NCI-H82 treated with DMSO at 0.1 percent for 48 hours (cell line): ENCODE results near the gene GFOD1.

Experiments
- DNase-seq: peaks from one replicate; lab custom pipeline; 2025; ENCODE audit not compliant: unreplicated experiment; lab: John Stamatoyannopoulos, UW

Gene GFOD1

DNA sequence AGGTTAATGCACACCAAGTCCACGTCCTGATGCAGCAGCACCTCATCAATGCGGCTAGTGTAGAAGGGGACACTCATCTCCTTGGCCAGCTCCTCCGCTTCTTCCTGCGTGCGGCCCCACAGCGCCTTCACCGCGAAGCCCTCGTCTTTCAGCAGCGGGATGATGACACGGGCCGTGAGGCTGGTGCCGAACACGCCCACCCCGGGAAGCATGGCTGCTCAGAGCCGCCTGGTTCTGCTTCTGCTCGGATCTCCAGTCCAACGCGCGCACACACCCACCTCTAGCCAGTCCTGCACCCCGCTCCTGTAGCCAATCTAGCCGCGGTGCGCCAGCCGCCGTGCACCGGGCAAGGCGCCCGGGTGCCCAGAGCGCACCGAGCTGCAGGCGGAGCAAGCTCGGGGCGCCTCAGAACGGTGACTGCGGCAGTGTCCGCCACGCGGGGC, 700 bp downstream of the GFOD1 start:
- DNase-seq: no peak

DNA sequence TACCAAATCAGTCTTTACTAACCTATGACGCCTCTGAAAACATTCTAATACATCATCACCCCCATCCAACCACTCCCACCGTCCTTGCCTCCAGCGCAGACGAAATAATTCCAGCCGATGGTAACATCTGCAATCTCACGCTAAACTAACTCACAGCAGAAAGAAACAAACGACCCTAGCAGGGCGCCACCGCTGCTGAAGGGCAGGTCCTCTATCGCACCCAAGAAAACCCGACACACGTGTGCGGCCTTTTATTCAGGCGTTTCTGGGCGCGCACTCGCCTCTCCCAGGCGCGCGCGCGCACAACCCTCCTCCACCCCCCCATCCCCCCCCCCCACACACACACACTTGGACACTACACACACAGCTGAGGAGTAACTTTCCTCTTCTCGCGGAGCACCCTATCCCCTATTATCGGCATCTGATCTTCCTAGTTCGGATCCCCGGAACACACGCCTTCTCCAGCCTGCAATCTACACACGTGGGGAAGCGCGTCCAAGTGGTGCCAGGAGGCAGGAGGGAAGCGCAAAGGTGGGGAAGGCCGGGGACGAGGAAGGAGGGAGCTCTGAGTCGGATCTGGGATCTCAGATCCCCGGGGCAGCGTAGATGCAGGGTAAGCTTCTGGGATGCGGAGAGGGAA, 1.4 kb downstream of the GFOD1 start:
- peak; percentile 34 for DNase-seq

DNA sequence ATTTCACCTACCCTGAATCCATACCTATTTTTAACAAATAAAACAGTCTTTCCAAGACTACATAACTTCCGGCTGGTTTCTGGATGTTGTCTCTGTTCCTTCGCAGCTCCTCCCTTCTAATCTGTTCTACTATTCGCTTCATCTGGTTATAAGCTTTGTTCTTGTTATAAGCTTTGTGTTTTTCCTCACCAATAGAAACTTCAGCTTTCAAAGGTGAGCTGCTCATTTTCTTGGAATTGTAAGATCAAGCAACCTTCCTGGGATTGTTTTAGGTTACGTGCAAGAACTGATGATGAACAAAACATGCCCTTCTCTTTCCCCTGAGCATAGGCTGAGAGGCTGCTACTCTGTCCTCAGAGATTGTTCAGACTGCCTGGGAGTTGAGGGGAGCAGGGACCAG, 2.1 kb downstream of the GFOD1 start:
- no peak for DNase-seq

DNA sequence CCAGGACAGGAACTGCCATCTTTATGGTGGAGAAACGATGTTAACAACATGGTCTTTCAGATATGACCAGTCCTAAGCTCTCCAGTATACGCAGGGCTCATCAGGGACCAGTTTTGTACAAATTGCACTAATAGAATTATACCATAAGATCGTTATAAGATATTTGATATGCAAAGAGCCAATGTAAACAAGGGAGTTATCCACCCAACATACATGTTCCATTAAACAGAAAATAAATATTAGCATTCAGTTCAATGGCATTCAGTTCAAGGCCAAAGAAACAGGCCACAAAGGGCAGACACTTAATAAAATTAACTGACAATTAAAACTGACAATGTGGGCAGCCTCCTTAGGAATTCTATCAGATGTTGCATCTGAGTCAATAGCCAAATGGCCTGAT, 2.6 kb downstream of the GFOD1 start:
- DNase-seq: no peak

DNA sequence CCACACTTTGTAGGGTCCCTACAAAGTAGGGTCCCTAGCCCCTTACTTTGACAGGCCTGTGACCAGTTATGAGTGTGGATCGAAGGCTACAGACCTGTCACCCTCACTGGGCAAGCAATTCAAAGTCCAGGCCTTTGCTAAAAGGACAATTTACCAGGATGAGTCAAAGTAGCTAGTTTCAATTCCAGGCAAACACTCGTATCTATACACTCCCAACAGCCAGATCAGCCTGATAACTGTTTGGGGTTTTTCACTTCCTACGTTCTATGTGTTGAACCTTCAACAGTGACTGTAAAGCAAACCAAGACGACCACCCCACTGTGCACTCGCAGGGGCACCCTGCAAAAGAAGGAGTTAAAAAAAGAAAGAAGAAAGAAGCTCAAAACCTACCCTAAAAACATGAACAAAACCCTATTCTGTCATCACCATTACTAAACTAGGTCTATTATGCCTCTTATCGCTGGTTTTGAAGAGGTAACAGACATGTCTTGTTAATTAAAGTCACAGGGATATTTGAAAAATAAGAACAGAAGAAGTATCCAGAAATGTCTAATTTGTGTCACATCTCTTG, 3.2 kb downstream of the GFOD1 start:
- DNase-seq: no peak

DNA sequence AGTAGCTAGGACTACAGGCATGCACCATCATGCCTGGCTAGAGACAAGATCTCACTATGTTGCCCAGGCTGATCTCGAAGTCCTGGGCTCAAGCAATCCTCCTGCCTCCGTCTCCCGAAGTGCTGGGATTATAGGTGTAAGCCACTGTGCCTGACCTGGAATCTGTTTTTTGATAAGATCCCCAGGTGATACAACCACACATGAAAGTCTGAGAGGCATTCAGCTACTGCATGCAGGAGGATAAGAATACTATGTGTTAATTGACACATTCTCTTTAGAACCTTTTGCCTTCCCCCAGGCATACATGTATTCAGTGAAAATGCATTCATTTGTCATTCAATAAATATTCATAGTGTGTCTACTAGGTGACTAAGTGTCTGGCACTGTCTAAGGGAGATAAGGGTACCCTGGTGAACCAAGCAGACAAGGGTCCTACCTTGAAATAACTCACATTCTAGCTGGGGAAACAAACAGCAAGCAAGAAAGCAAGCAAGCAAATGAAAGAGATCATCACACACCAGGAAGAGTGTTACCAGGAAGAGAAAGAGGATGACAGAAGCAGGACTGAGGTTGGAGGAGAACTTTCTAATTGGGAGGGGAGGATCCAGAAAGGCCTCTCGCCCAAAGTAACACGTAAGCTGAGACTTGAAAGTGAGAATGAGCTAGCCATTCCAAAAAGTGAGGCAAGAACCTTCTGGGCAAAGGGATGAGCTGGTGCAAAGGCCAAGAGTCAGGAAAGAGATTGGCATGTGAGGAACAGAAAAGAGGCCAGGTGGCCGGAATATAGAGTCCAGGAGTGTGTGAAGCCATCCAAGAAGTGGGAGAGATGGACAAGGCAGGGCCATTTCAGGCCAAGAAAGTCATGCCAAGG, 6.5 kb downstream of the GFOD1 start:
- no peak for DNase-seq

DNA sequence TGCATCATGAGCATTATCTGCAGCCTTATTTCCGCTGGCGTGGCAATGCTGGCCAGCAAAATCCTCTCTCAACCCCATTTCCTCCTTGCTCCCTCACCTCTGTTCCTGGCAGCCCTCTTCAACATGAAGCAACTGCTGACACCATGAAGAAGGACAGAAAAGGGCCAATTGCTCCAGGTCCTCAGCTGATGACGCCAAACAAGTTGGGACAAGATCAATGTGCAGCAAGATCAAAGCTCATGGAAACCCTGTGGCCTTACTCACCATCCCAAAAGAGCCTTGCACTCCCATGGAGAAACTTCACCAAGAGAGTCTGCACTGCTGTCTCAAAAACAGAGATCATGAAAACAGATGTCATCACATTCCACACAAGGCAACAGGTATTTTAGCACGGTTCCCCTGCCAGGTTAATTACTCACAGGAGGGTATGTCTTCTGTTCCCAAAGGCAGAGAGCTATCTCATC, 7.4 kb downstream of the GFOD1 start:
- DNase-seq: no peak

DNA sequence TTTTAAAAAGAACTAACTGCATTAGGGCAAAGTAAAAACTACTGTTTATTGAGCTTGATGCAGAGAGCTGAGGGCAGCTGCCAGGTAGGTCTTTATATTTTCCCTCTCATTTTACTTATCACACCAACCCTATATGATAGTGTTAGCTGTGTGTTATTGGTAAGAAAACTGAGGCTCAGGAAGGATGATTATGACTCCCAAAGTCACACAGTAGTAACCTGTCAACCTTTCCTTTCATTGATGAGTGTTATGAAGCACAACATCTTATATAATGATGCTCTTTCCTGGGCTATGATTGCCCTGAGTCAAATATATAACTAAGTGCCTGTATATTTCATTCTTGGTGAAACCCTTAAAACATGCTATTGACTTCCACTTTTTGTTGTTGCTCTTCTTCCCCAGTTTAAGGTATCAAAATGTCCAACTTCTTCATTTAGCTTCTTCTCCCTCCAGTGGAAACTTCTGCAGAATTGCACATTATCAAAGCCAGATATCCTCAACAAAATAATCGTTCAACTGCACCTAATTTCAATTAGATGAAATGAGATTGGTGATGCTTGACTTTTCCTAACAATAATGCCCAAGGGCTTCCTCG, 8.1 kb downstream of the GFOD1 start:
- no peak for DNase-seq

DNA sequence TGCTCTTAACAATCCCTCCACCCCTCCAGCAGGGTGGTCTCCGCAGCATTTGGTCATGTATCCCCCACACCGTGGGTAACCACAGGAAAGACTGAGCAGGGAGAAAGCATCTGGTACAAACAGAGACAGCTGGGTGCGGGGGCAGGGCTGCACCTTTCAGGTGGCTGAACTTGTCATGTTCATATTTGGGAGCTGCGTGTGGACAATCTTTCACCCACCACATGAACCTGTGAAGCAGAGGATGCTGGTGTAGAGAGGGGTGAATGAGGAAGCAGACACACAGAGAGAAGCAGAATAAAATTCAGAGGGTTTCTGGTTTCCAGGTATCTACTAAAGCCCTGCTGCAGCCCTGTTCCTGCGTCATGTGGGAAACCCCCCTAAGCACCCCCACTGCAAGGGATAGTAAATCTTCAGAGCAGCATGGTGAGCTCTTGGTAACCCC, 8.9 kb downstream of the GFOD1 start:
- no peak for DNase-seq

DNA sequence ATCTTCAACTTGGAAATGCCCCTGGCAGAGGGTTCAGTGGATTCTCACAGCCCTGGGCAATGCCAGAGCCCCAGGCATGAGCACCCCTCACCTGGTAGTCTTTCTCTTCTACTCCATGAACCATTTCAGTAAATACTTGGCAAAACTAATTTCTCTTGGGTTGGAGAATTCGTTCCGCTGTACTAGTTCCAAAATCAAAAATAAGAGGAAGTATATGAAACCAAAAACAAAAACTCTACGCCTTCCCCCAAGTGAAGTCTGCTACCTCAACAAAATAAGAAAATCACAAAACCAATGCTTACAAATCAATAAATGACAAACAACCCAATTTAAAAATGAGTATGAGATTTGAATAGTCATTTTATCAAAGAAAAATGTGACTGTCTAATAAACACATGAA, 12.6 kb downstream of the GFOD1 start:
- DNase-seq: no peak

DNA sequence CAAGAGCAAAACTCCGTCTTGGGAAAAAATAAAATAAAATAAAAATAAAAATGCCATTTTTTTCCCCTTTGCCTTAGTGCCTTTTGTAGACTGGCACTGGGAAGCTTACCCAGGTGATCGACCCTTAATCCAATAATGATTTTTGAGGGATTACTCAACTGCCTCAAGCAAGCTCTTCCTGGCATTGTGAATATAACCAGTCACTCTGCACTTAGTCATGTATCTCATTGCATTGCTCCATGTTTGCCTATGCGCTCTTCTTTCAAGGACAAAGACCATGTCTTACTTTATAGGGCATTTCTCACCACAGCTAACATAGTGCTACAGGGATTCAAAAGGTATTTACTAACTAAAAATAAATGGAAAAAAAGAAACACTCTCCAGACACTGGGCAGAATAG, 13.0 kb downstream of the GFOD1 start:
- DNase-seq: no peak

DNA sequence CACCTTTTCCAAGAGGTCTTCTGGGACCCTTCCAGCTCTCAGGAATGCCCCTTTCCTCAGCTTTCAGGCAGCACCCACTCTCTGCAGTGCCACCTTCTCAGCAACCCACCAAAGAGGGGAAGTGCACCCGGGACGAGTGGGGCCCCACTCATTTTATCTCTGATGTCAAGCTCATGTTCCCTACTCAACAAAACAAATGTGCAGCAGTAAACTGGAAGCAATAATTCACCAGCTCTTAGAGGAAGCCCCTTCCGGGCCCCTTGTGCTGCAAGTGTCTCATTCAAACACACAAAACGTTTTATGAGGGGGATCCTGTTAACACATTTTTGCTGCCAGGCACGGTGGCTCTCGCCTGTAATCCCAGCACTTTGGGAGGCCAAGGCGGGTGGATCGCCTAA, 13.6 kb downstream of the GFOD1 start:
- DNase-seq: no peak

DNA sequence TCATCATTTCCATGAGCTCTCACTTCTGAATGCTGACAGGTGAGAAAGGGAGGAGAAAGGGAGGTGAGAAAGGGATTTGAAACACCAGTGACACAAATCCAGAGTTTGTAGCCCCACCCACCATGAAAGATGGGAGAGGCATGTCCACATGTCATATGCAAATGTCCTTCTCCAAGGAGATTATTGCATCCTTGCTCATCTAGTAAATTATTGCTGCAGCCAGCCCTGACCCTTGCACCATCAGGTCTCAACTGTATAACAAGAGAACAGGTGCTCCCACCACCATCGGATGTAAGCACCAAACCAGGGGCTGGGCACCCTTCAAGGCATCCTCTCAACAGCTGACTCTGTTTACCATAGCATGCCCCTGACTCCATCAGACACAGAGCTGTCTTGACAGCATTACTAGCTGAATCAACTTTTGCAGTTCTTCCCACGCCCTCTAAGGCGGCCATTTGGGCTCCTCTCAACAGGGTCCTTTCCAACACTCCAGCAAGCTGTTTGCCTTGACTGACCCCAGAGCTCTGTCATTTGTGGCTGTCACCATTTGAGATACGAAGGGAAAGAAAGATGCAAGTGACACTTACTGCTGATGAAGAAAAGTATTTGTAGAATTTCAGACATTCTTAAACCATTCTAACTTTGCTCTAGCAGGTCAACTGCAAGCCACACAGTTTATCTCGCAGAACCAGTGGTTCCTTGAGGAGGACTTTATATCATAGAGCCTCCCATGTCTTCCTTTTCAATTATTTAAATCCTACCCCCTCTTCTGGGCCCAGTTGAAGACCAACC, 14.2 kb downstream of the GFOD1 start:
- no peak for DNase-seq

DNA sequence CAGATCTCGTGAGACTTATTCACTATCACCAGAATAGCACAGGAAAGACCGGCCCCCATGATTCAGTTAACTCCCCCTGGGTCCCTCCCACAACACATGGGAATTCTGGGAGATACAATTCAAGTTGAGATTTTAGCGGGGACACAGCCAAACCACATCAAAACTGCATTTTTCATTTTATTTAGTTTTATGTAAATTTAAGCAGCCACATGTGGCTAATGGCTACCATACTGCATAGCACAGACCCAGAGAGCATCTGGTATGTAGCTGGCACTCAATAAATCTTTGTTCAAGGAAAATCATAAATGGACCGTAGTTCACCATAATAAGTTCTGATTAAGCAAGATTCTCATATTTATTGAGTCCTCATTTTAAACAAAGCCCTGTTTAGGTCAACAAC, 15.3 kb downstream of the GFOD1 start:
- no peak for DNase-seq

DNA sequence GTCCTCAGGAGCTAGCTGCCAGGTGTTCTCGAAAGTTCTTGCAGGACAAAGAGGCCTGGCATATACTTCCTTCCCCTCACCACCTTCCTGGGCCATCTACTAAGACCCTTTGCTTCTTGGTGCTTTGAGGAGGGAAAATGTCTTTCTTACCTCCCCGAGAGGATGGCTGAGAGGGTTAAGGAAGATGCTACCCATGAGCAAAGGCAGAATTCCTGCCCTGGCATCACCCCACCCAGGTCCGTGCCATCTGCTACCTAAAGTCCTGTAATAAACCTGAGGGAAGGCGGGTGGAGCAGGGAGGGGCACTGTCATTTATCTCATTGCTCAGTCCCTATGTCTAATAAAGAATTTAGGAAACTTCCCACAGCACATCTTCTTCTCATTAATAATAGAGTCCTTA, 16.2 kb downstream of the GFOD1 start:
- DNase-seq: no peak

DNA sequence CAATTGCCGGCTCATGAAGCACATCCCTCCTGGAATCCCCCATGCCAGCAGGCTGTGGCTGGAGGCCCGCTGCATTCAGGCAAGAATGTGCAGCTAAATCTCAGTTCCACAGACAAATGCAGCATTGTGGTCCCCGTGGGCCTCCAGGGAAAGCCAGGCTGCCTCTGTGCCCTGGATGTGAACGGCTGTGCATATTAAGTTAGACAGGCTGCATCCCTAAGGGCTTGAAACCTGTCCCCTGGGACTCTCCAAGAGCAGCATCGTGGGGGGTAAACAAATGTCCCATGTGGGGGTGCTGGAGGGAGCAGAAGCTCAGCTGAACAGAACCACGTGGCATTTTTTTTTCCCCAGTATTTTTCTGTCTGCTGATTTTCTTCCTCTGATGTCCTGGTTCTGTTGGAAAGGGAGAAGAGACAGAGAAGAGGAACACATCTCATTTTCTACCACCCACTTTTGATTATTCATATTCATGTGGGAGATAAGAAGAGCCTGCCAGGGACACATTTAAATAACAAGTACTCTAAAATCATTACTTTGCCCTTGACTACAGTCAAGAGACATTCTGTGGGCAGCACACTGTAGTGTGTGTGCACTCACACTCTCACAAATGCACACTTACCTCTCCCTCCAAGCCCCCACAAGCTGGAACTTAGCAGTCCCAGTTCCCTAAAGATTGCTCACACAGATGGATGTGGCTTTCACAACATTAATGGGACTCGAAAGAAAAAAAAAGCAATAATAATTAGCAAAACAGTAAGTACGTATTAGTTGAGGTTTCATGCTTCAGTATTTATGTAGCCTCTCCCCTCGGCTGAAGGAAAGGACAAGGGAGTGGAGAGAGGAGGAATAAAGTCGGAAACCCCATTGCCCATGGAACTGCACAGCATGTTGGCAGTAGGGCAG, 16.9 kb downstream of the GFOD1 start:
- no peak for DNase-seq

DNA sequence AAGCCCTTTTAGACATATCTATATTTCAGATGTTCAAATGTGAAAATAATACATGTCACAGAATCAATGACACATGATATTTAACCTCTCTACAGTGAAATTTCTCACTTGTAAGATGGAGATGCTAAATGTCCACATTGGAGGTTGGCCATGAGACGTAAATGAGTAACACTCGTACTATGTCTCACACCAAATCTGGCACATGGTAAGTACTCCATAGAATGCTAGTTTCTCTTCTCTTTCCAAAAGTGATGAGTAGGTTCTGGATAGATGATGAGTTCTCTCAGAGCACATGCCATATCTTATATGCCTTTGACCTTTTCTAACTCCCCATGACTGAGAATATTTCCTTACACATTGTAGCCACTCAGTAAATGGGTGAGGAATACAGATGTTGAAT, 17.7 kb downstream of the GFOD1 start:
- DNase-seq: no peak

DNA sequence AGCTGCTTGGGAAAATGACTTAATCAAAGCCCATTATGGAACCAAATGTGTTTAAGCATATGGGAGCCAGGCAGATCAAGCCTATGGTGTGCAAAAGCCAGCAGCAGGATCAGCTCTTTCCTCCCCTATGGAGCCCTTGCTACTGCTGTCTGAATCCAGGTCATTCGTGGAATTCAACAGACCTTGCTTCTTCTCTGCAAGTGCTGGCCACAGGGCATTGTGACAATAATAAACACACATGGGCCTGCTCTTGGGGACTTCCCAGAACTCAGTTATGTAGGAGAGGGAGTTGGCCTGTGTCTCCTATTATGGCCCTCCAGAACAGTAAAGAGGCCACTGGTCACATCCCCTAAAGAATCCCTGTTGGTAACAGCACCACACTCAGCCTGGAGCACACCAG, 18.6 kb downstream of the GFOD1 start:
- no peak for DNase-seq

DNA sequence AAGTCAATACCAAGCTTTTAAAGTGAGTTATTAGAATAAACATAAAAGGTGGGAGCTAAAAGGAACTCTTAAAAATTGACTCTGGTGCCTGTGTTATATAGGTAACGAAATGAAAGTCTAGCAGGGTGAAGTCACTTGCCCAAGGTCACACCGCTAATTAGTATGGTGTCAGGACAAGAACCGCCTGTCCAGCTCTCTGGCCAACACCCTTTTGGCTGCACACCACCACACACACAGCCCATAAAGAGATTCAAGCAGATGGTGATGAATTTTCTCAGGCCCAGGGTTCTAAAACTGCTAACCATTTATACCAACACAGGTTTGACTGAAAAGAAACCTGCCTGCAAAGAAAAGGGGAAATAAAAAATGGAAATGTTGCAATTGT, 20.2 kb downstream of the GFOD1 start:
- DNase-seq: no peak
